OCI-LY3 (cell line): ENCODE results near the gene KCNC4.

Experiments
- EZH2phosphoT487 ChIP-seq: fragments of 200-600 bp; shearing (Covaris generic); IDR thresholded peaks from 2 replicates; pipeline ENCODE4 v1.6.1; 2018; ENCODE audit warnings: antibody characterized with exemption, mixed run types, low read depth
- TF ChIP-seq, protein P1 (sequence below): fragments of 200-600, 300-600 bp; sonication (generic); IDR thresholded peaks from 2 replicates; pipeline ENCODE4 v1.5.1; 2014; ENCODE audit warnings: antibody characterized with exemption, low read length, low read depth

- TF ChIP-seq, protein P1, sequence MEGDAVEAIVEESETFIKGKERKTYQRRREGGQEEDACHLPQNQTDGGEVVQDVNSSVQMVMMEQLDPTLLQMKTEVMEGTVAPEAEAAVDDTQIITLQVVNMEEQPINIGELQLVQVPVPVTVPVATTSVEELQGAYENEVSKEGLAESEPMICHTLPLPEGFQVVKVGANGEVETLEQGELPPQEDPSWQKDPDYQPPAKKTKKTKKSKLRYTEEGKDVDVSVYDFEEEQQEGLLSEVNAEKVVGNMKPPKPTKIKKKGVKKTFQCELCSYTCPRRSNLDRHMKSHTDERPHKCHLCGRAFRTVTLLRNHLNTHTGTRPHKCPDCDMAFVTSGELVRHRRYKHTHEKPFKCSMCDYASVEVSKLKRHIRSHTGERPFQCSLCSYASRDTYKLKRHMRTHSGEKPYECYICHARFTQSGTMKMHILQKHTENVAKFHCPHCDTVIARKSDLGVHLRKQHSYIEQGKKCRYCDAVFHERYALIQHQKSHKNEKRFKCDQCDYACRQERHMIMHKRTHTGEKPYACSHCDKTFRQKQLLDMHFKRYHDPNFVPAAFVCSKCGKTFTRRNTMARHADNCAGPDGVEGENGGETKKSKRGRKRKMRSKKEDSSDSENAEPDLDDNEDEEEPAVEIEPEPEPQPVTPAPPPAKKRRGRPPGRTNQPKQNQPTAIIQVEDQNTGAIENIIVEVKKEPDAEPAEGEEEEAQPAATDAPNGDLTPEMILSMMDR: no peak
- no peak for TF ChIP-seq EZH2phosphoT487
Observed at GRCh38 chr1:110225212-110225611, 15.1 kb downstream of the KCNC4 start.
